Measurements from ENCODE around the gene SLC10A1.

DNA sequence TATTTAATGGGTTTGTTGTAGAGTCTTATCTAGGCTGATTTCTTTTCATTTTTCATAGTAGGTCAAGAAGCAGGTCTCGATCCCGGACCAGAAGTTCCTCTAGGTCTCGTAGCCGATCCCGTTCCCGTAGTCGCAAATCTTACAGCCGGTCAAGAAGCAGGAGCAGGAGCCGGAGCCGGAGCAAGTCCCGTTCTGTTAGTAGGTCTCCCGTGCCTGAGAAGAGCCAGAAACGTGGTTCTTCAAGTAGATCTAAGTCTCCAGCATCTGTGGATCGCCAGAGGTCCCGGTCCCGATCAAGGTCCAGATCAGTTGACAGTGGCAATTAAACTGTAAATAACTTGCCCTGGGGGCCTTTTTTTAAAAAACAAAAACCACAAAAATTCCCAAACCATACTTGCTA, 25.9 kb downstream of the SLC10A1 start:
- TF ChIP-seq POLR2A (IDR thresholded peaks at IDR 0.05; ENCODE audit: low read depth, low read length), result no peak
- TF ChIP-seq POLR2AphosphoS5 (IDR thresholded peaks at IDR 0.05; ENCODE audit: low read depth, low read length), result no peak
- no peak for TF ChIP-seq TAF1 (IDR thresholded peaks at IDR 0.05; ENCODE audit: borderline replicate concordance, low read depth, low read length)
